MM.1S (cell line): ENCODE measurements around the gene PKDCC.

ENCODE experiments used
- DNase-seq: peaks from one replicate; pipeline ENCODE4 v3.0.0-alpha.2; 2015
- H2AFZ ChIP-seq: fragments of 300-600 bp; sonication (generic); 2 replicates; pipeline ENCODE4 v1.6.0; 2016; ENCODE audit warnings: antibody characterized with exemption, low read length
- H3F3A ChIP-seq: fragments of 300-600 bp; sonication (generic); 2 replicates; pipeline ENCODE4 v1.6.1; 2016; ENCODE audit warnings: mild to moderate bottlenecking, antibody characterized with exemption, low read length, moderate library complexity, mixed read lengths; ENCODE audit not compliant: insufficient read depth
- H3K27ac ChIP-seq: fragments of 300-600 bp; sonication (generic); 2 replicates; pipeline ENCODE4 v1.5.1; 2016; ENCODE audit warnings: mild to moderate bottlenecking, low read length
- H3K27me3 ChIP-seq: fragments of 300-600 bp; sonication (generic); replicated peaks from 2 replicates; pipeline ENCODE4 v1.6.0; 2016; ENCODE audit warnings: low read length; ENCODE audit not compliant: insufficient read depth
- H3K36me3 ChIP-seq: fragments of 300-600 bp; sonication (generic); replicated peaks from 2 replicates; pipeline ENCODE4 v1.6.1; 2016; ENCODE audit warnings: mild to moderate bottlenecking, low read length, mixed read lengths; ENCODE audit not compliant: insufficient read depth
- H3K4me1 ChIP-seq: fragments of 300-600 bp; sonication (generic); 2 replicates; pipeline ENCODE4 v1.6.1; 2016; ENCODE audit warnings: low read length, mixed read lengths
- H3K4me2 ChIP-seq: fragments of 300-600 bp; sonication (generic); 2 replicates; pipeline ENCODE4 v1.6.0; 2016; ENCODE audit warnings: low read depth, low read length
- H3K4me3 ChIP-seq: fragments of 300-600 bp; sonication (generic); 2 replicates; pipeline ENCODE4 v1.5.1; 2016; ENCODE audit warnings: low read length, mixed read lengths
- H3K79me2 ChIP-seq: fragments of 300-600 bp; sonication (generic); 2 replicates; pipeline ENCODE4 v1.6.1; 2016; ENCODE audit warnings: mixed run types, low read length, mixed read lengths
- H3K9ac ChIP-seq: fragments of 300-600 bp; sonication (generic); 2 replicates; pipeline ENCODE4 v1.6.1; 2016; ENCODE audit warnings: low read length, mixed read lengths
- H3K9me2 ChIP-seq: fragments of 300-600 bp; sonication (generic); replicated peaks from 2 replicates; pipeline ENCODE4 v1.6.1; 2016; ENCODE audit warnings: mild to moderate bottlenecking, low read length, mixed read lengths; ENCODE audit not compliant: insufficient read depth
- H3K9me3 ChIP-seq: fragments of 300-600 bp; sonication (generic); replicated peaks from 2 replicates; pipeline ENCODE4 v1.6.1; 2016; ENCODE audit warnings: mild to moderate bottlenecking, low read length, mixed read lengths; ENCODE audit not compliant: insufficient read depth
- H4K20me1 ChIP-seq: fragments of 300-600 bp; sonication (generic); 2 replicates; pipeline ENCODE4 v1.6.1; 2016; ENCODE audit warnings: mild to moderate bottlenecking, low read length, moderate library complexity, mixed read lengths; ENCODE audit not compliant: insufficient read depth
- CTCF ChIP-seq: fragments of 300-600 bp; sonication (generic); IDR thresholded peaks from 2 replicates; pipeline ENCODE4 v1.5.1; 2016; ENCODE audit warnings: antibody characterized with exemption, low read length, mixed read lengths
- EZH2 ChIP-seq: fragments of 300-600 bp; sonication (generic); optimal IDR thresholded peaks from 2 replicates; pipeline ENCODE3; 2017; ENCODE audit warnings: low read depth, mild to moderate bottlenecking, antibody characterized with exemption, low read length, mixed read lengths
- EZH2phosphoT487 ChIP-seq: fragments of 300-600 bp; sonication (generic); IDR thresholded peaks from 2 replicates; pipeline ENCODE4 v1.6.1; 2018; ENCODE audit warnings: antibody characterized with exemption, low read length

Gene PKDCC

GRCh38 chr2:42053791-42054701 is 6.2 kb downstream of the PKDCC start:
- Histone ChIP-seq H3K4me2 (no peak overlapping the region), H3K4me1 (no peaks in the 10 kb centered on the region)

GRCh38 chr2:42054714-42055430 is 7.1 kb downstream of the PKDCC start:
- no peak overlapping the region for H3K4me2 ChIP-seq
- H3K9me3 ChIP-seq = no peaks in the 10 kb centered on the region
- DNase-seq = no peak
- H3K79me2 ChIP-seq = no peaks in the 10 kb centered on the region
- H4K20me1 ChIP-seq = no peaks in the 10 kb centered on the region
- TF ChIP-seq EZH2 (no peak), CTCF (no peak), EZH2phosphoT487 (no peak)
- H3K9me2 ChIP-seq = no peaks in the 10 kb centered on the region
- no peak overlapping the region for H2AFZ ChIP-seq
- H3K9ac ChIP-seq = no peak overlapping the region
- H3K27ac ChIP-seq = no peak overlapping the region
- H3K4me1 ChIP-seq = no peaks in the 10 kb centered on the region
- H3K4me3 ChIP-seq = no peak overlapping the region
- no peaks in the 10 kb centered on the region for H3K27me3 ChIP-seq
- no peaks in the 10 kb centered on the region for H3K36me3 ChIP-seq
- H3F3A ChIP-seq = no peaks in the 10 kb centered on the region

More at GRCh38 chr2:42053791-42054701, 6.2 kb downstream of the PKDCC start:
- Histone ChIP-seq H3K27ac (no peak overlapping the region), H3K36me3 (no peaks in the 10 kb centered on the region), H3K79me2 (no peaks in the 10 kb centered on the region), H3K4me3 (no peak overlapping the region), H3F3A (no peaks in the 10 kb centered on the region), H4K20me1 (no peaks in the 10 kb centered on the region), H2AFZ (no peak overlapping the region), H3K27me3 (no peaks in the 10 kb centered on the region), H3K9ac (no peak overlapping the region), H3K9me2 (no peaks in the 10 kb centered on the region), H3K9me3 (no peaks in the 10 kb centered on the region)
- DNase-seq = no peak
- TF ChIP-seq EZH2phosphoT487 (no peak), EZH2 (no peak), CTCF (no peak)

- Histone ChIP-seq H2AFZ (no peak overlapping the region), H3F3A (no peaks in the 10 kb centered on the region), H3K27me3 (no peaks in the 10 kb centered on the region), H3K4me1 (no peaks in the 10 kb centered on the region), H3K4me2 (no peak overlapping the region), H3K9ac (no peak overlapping the region), H3K27ac (no peak overlapping the region), H4K20me1 (no peaks in the 10 kb centered on the region), H3K36me3 (no peaks in the 10 kb centered on the region), H3K4me3 (no peak overlapping the region), H3K79me2 (no peaks in the 10 kb centered on the region), H3K9me2 (no peaks in the 10 kb centered on the region), H3K9me3 (no peaks in the 10 kb centered on the region)
- TF ChIP-seq CTCF = no peak
- no peak for TF ChIP-seq EZH2phosphoT487
- TF ChIP-seq EZH2 = no peak
- DNase-seq = no peak
These were observed 8.0 kb downstream of the PKDCC start for GRCh38 chr2:42055573-42056514.
